Testis (tissue), 3 donors: ENCODE data around the gene SEMG1. TPM values are rescaled to one million over a fixed set of nuclear protein-coding genes. Genes with fewer than 3 reads are reported as not detected.

Source experiments
- DNase-seq: peaks from one replicate; pipeline ENCODE4 v3.0.0-alpha.2; 2019
- H3K27ac ChIP-seq, 2 donors: fragments of 200-600 bp; sonication (generic); one replicate each; pipeline ENCODE4 v1.5.1; 2019
- H3K27me3 ChIP-seq: fragments of 200-600 bp; sonication (generic); one replicate; pipeline ENCODE4 v1.5.1; 2019
- H3K36me3 ChIP-seq: fragments of 200-600 bp; sonication (generic); one replicate; pipeline ENCODE4 v1.5.1; 2017; ENCODE audit warnings: low read depth; ENCODE audit errors: missing control alignments
- H3K4me1 ChIP-seq: fragments of 200-600 bp; sonication (generic); one replicate; pipeline ENCODE4 v1.5.1; 2019
- H3K4me3 ChIP-seq, 2 donors: fragments of 200-600 bp; sonication (generic); one replicate each; pipeline ENCODE4 v1.5.1; 2017 to 2019
- H3K9me3 ChIP-seq: fragments of 200-600 bp; sonication (generic); one replicate; pipeline ENCODE4 v1.5.1; 2017
- CTCF ChIP-seq, 3 experiments: fragments of 450-650 bp in 2 of 3; fragments of 200-600 bp in 1 of 3; sonication (generic) in 1 of 3; IDR thresholded peaks; one replicate each; pipeline ENCODE4 v1.5.1; 2016 to 2019; ENCODE audit warnings: antibody characterized with exemption in 3 of 3, mild to moderate bottlenecking in 2 of 3, moderate library complexity in 1 of 3
- POLR2A ChIP-seq: fragments of 450-650 bp; IDR thresholded peaks from one replicate; pipeline ENCODE4 v1.6.1; 2017; ENCODE audit warnings: antibody characterized with exemption, mild to moderate bottlenecking, moderate library complexity
- WGBS, 2 donors: methylation state at CpG; one replicate each; pipeline ENCODE4 v1.1.5; 2018; 5-methylcytosine and 5-hydroxymethylcytosine counted together
- intact Hi-C: fragments of 100-400 bp; cut with DNase I; formaldehyde crosslinking; loops from one replicate; pipeline ENCODE4 v1.15.1; 2023; ENCODE audit warnings: low total_unique reads
- polyA plus RNA-seq: library from polyadenylated mRNA; stranded (reverse); fragments of 350-450 nt; fragmentation: Illumina TruSeq; extraction: RNeasy Lipid Tissue Mini Kit (QIAGEN cat#74804); gene quantifications from one replicate; pipeline ENCODE4 v1.2.3, GENCODE V29; 2014; ENCODE audit warnings: low read depth, low replicate concordance; ENCODE audit not compliant: insufficient read depth
- total RNA-seq, 2 donors: library from RNA; depleted of rRNA; stranded (reverse); fragments of >200 nt; gene quantifications; one replicate each; pipeline ENCODE4 v1.2.3, GENCODE V29; 2016

The SEMG1 gene
- total and polyA plus RNA-seq, 3 donors from 2014 or later: not detected

GRCh38 chr20:45230631-45231030, 23.8 kb downstream of the SEMG1 start:
- no peaks in the 10 kb centered on the region for H3K9me3 ChIP-seq
- no peaks in the 10 kb centered on the region for H3K36me3 ChIP-seq
- TF ChIP-seq POLR2A: no peak
- TF ChIP-seq CTCF (IDR thresholded peaks at IDR 0.05): no peak
- H3K27ac ChIP-seq: no peak overlapping the region
- intact Hi-C loops: no loop called here
- no peaks in the 10 kb centered on the region for H3K4me1 ChIP-seq
- 47 to 53% methylated on average over 9 of the region's 9 CpGs for WGBS, 2 donors
- H3K4me3 ChIP-seq: peak overlapping the region; percentile 22 to 24
- peak; percentile 30 for DNase-seq
- H3K27me3 ChIP-seq: no peaks in the 10 kb centered on the region

GRCh38 chr20:45235995-45236394, 29.2 kb downstream of the SEMG1 start:
- Histone ChIP-seq H3K36me3 (no peaks in the 10 kb centered on the region), H3K27ac (no peak overlapping the region), H3K4me1 (no peaks in the 10 kb centered on the region), H3K4me3 (no peak overlapping the region), H3K9me3 (no peaks in the 10 kb centered on the region), H3K27me3 (no peaks in the 10 kb centered on the region)
- intact Hi-C loops: no loop called here
- DNase-seq: peak; percentile 23
- WGBS, 2 donors: 74 to 76% methylated on average over 3 to 4 of the region's 4 CpGs
- TF ChIP-seq CTCF (IDR thresholded peaks at IDR 0.05) (peak in 1 of 3 experiments; percentile 32), POLR2A (no peak)

GRCh38 chr20:45238139-45238538, 31.3 kb downstream of the SEMG1 start:
- Histone ChIP-seq H3K4me3 (no peak overlapping the region), H3K36me3 (no peaks in the 10 kb centered on the region), H3K27ac (no peak overlapping the region), H3K27me3 (no peaks in the 10 kb centered on the region), H3K9me3 (no peaks in the 10 kb centered on the region), H3K4me1 (no peaks in the 10 kb centered on the region)
- intact Hi-C loops: no loop called here
- TF ChIP-seq CTCF (IDR thresholded peaks at IDR 0.05): no peak
- TF ChIP-seq POLR2A: no peak
- DNase-seq: no peak
- 88 to 96% methylated on average over 2 of the region's 2 CpGs for WGBS, 2 donors

- no peaks in the 10 kb centered on the region for H3K27me3 ChIP-seq
- H3K36me3 ChIP-seq: no peaks in the 10 kb centered on the region
- H3K9me3 ChIP-seq: no peaks in the 10 kb centered on the region
- intact Hi-C loops: no loop called here
- H3K27ac ChIP-seq: no peak overlapping the region
- WGBS, 2 donors: 63 to 67% methylated on average over 6 of the region's 6 CpGs
- DNase-seq: no peak
- H3K4me1 ChIP-seq: no peaks in the 10 kb centered on the region
- TF ChIP-seq CTCF (IDR thresholded peaks at IDR 0.05) (no peak), POLR2A (no peak)
- H3K4me3 ChIP-seq: no peak overlapping the region
These were observed 39.3 kb downstream of the SEMG1 start for GRCh38 chr20:45246109-45246508.

- H3K9me3 ChIP-seq: no peaks in the 10 kb centered on the region
- WGBS, 2 donors: 77 to 87% methylated on average over 1 of the region's 1 CpG
- H3K36me3 ChIP-seq: no peaks in the 10 kb centered on the region
- H3K4me3 ChIP-seq: no peak overlapping the region
- H3K4me1 ChIP-seq: no peaks in the 10 kb centered on the region
- H3K27me3 ChIP-seq: no peaks in the 10 kb centered on the region
- no peak overlapping the region for H3K27ac ChIP-seq
- TF ChIP-seq CTCF (IDR thresholded peaks at IDR 0.05) (no peak), POLR2A (no peak)
- intact Hi-C loops: no loop called here
- no peak for DNase-seq
These were observed 41.0 kb downstream of the SEMG1 start for GRCh38 chr20:45247865-45248264.
